Measurements from ENCODE around the gene RGMA.

RGMA gene

GRCh38 chr15:93070132-93070531, 18.9 kb downstream of the RGMA start:
- no peak overlapping the region for H3K4me3 ChIP-seq (ENCODE audit: low read depth, low read length)
- TF ChIP-seq MYC (IDR thresholded peaks at IDR 0.05; ENCODE audit: low read depth, low read length) (no peak), MAX (IDR thresholded peaks at IDR 0.05; ENCODE audit: low read depth, low read length) (no peak), CTCF (IDR thresholded peaks at IDR 0.05; ENCODE audit: low read depth, low read length) (no peak), POLR2A (IDR thresholded peaks at IDR 0.05; ENCODE audit: extremely low read depth, insufficient read length) (no peak)
- DNase-seq (ENCODE audit: low read depth) = no peak

DNA sequence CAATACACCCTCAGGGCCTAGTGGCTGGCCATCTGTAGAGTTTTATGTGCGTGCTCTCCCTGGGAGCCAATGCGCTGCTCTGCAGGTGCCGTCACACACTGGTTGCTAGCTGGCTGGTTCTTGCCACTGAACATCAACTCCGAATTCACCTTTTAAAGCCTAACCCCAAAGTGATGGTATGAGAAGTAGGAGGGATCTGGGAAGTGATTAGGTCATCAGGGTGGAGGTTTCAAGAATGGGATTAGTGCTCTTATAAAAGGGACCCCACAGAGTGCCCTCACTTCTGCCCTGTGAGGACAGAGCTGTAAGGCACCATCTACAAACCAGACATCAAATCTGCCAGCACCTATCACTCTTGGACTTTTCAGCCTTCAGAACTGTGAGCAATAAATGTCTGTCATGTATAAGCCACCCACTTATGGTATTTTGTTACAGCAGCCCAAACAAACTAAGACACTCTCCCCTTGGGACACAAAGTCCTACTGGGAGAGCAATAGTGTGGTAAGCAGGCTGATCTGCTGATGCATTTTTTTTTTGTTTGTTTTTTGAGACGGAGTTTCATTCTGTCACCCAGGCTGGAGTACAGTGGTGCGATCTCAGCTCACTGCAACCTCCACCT, 20.3 kb downstream of the RGMA start:
- no peak for TF ChIP-seq MYC (IDR thresholded peaks at IDR 0.05; ENCODE audit: low read depth, low read length)
- no peak for TF ChIP-seq CTCF (IDR thresholded peaks at IDR 0.05; ENCODE audit: low read depth, low read length)
- TF ChIP-seq MAX (IDR thresholded peaks at IDR 0.05; ENCODE audit: low read depth, low read length) = no peak
- TF ChIP-seq POLR2A (IDR thresholded peaks at IDR 0.05; ENCODE audit: extremely low read depth, insufficient read length) = no peak
- no peak for DNase-seq (ENCODE audit: low read depth)
- no peak overlapping the region for H3K4me3 ChIP-seq (ENCODE audit: low read depth, low read length)

- TF ChIP-seq CTCF (IDR thresholded peaks at IDR 0.05; ENCODE audit: low read depth, low read length) = no peak
- no peak for TF ChIP-seq POLR2A (IDR thresholded peaks at IDR 0.05; ENCODE audit: extremely low read depth, insufficient read length)
- TF ChIP-seq MAX (IDR thresholded peaks at IDR 0.05; ENCODE audit: low read depth, low read length) = no peak
- no peak for TF ChIP-seq MYC (IDR thresholded peaks at IDR 0.05; ENCODE audit: low read depth, low read length)
- no peak for DNase-seq (ENCODE audit: low read depth)
- no peak overlapping the region for H3K4me3 ChIP-seq (ENCODE audit: low read depth, low read length)
These were observed 21.3 kb downstream of the RGMA start for GRCh38 chr15:93067649-93068085.

DNA sequence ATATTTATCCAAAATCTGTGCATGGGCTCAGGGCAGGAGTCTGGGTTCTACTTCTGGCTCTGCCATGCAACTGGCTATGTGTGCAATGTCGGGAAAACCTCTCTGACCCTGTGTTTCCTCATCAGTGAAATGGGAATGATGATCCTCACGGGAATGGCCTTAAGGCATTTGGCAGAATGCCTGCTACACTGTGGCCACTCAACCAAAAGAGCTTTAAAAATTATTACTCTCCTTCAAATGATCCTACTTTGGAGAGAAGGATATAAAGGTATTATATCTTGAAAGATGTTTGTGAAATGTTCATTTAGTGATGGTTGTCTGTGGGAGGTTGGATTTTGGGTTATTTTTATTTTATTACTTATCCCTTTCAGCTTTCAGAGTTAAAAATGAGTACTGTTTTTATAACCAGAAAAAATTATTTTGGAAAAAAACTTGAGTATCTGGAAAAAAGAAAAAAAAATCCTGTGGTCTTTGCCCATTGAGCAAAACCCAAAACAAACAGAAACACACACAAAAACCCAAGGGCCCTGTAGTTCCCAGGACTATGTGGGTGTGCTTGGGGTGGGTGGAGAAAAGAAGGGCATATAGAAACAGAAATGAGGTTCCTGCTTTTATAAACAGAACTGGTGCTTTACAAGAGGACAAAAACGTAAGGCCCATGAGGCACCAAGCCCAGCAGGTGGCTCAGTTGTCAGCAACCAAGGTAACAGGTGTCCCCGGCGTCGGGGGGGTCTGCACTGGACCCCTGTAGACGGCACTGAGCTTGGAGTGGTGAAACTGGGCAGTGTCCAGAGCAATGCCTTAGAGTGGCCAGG, 22.0 kb downstream of the RGMA start:
- DNase-seq (ENCODE audit: low read depth) = no peak
- TF ChIP-seq MAX (IDR thresholded peaks at IDR 0.05; ENCODE audit: low read depth, low read length) = no peak
- no peak overlapping the region for H3K4me3 ChIP-seq (ENCODE audit: low read depth, low read length)

- TF ChIP-seq MYC (IDR thresholded peaks at IDR 0.05; ENCODE audit: low read depth, low read length) = no peak
- no peak for TF ChIP-seq CTCF (IDR thresholded peaks at IDR 0.05; ENCODE audit: low read depth, low read length)
- no peak for TF ChIP-seq POLR2A (IDR thresholded peaks at IDR 0.05; ENCODE audit: extremely low read depth, insufficient read length)
- no peak for TF ChIP-seq MAX (IDR thresholded peaks at IDR 0.05; ENCODE audit: low read depth, low read length)
- H3K4me3 ChIP-seq (ENCODE audit: low read depth, low read length) = no peak overlapping the region
- DNase-seq (ENCODE audit: low read depth) = no peak
These were observed 22.8 kb downstream of the RGMA start for GRCh38 chr15:93066224-93066681.

- TF ChIP-seq CTCF (IDR thresholded peaks at IDR 0.05; ENCODE audit: low read depth, low read length) (no peak), MAX (IDR thresholded peaks at IDR 0.05; ENCODE audit: low read depth, low read length) (no peak), POLR2A (IDR thresholded peaks at IDR 0.05; ENCODE audit: extremely low read depth, insufficient read length) (no peak), MYC (IDR thresholded peaks at IDR 0.05; ENCODE audit: low read depth, low read length) (no peak)
- no peak for DNase-seq (ENCODE audit: low read depth)
- H3K4me3 ChIP-seq (ENCODE audit: low read depth, low read length) = no peak overlapping the region
These were observed 23.4 kb downstream of the RGMA start for GRCh38 chr15:93065641-93066045.
